ENCODE results near the gene SNAPC1. TPM values are rescaled to one million over a fixed set of nuclear protein-coding genes. Genes with fewer than 3 reads are reported as not detected.
A peak's percentile ranks its signal among the peaks of the same experiment; 100 is the strongest.

Gene SNAPC1
- total RNA-seq, 1 experiment from 2014 or later: 18.4 TPM

DNA sequence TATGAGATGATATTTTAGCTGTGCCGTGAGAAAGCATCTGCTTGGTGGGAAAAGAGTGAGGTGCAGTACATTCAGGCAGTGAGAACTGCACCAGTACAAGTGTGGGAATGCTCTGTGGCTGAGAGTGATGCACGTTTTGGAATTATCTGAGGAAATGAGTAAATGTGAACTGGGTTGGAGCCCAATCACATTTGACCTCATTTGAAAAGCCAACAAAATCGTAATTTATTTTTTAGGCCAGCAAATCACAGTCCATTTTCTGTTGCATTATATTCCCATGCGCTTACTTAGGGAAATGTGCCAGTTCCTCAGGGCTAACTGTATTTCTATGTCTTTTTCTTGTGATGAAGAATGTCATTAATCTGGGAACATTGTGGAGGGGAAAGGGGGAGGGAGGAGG, 77.3 kb downstream of the SNAPC1 start:
- H3K4me1 Mint-ChIP-seq (ENCODE audit: insufficient read depth, unreplicated experiment): no peaks in the 10 kb centered on the region
- TF ChIP-seq, protein P1, sequence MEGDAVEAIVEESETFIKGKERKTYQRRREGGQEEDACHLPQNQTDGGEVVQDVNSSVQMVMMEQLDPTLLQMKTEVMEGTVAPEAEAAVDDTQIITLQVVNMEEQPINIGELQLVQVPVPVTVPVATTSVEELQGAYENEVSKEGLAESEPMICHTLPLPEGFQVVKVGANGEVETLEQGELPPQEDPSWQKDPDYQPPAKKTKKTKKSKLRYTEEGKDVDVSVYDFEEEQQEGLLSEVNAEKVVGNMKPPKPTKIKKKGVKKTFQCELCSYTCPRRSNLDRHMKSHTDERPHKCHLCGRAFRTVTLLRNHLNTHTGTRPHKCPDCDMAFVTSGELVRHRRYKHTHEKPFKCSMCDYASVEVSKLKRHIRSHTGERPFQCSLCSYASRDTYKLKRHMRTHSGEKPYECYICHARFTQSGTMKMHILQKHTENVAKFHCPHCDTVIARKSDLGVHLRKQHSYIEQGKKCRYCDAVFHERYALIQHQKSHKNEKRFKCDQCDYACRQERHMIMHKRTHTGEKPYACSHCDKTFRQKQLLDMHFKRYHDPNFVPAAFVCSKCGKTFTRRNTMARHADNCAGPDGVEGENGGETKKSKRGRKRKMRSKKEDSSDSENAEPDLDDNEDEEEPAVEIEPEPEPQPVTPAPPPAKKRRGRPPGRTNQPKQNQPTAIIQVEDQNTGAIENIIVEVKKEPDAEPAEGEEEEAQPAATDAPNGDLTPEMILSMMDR (IDR thresholded peaks at IDR 0.05; ENCODE audit: unreplicated experiment): no peak
- POLR2A ChIA-PET: no interaction called here
- no peaks in the 10 kb centered on the region for H3K9me3 Mint-ChIP-seq (ENCODE audit: unreplicated experiment)
- CTCF ChIA-PET: interaction anchor here (0.6 to 3.3 kb wide), 3 partner anchors 287 to 377 kb away, joined by 3 to 62 read pairs (median 7); no protein-coding TSS in a partner anchor
- H3K36me3 Mint-ChIP-seq (ENCODE audit: insufficient read depth, unreplicated experiment): no peaks in the 10 kb centered on the region
- H3K27me3 Mint-ChIP-seq (ENCODE audit: insufficient read depth, unreplicated experiment): no peaks in the 10 kb centered on the region
- intact Hi-C loops (cut with micrococcal nuclease): loop anchor here (5.0 kb wide), 4 partner anchors 87 to 572 kb away; no protein-coding TSS in a partner anchor
- no TSS peak for BruUV-seq (replicated peaks)
- no peak for DNase-seq (ENCODE audit: unreplicated experiment)
- H3K4me3 Mint-ChIP-seq (ENCODE audit: unreplicated experiment): no peak overlapping the region
- no peak overlapping the region for H3K27ac Mint-ChIP-seq (ENCODE audit: low read depth, unreplicated experiment)

- TF ChIP-seq, protein P1 (IDR thresholded peaks at IDR 0.05; ENCODE audit: unreplicated experiment): no peak
- intact Hi-C loops (cut with micrococcal nuclease): no loop called here
- no TSS peak for BruUV-seq (replicated peaks)
- CTCF ChIA-PET: interaction anchor here (0.6 to 2.8 kb wide), 4 partner anchors 254 to 543 kb away, joined by 3 to 7 read pairs (median 4); no protein-coding TSS in a partner anchor
- Mint-ChIP-seq H3K27ac (ENCODE audit: low read depth, unreplicated experiment) (no peak overlapping the region), H3K9me3 (ENCODE audit: unreplicated experiment) (no peaks in the 10 kb centered on the region), H3K4me3 (ENCODE audit: unreplicated experiment) (no peak overlapping the region), H3K36me3 (ENCODE audit: insufficient read depth, unreplicated experiment) (no peaks in the 10 kb centered on the region), H3K4me1 (ENCODE audit: insufficient read depth, unreplicated experiment) (no peaks in the 10 kb centered on the region), H3K27me3 (ENCODE audit: insufficient read depth, unreplicated experiment) (no peaks in the 10 kb centered on the region)
- POLR2A ChIA-PET: interaction anchor here (0.6 kb wide), 1 partner anchor 1601 kb away, joined by 4 read pairs; no protein-coding TSS in a partner anchor
- DNase-seq (ENCODE audit: unreplicated experiment): peak; percentile 13
These were observed 78.9 kb downstream of the SNAPC1 start for GRCh38 chr14:61841145-61841544.

Other genes with a start within 250 kb of the SNAPC1 start
- gene HIF1A, start 66.9 kb upstream of the SNAPC1 start, total RNA-seq (2022): 193 and 202 TPM in 2 replicates
- gene SYT16, start 50.3 kb downstream of the SNAPC1 start, total RNA-seq (2022): 0.25 TPM in 1 of 2 replicates, not detected in the other